NCI-H345 (cell line): ENCODE measurements around the gene NR2E1.

ENCODE experiments used
- DNase-seq: peaks from one replicate; lab custom pipeline; 2025; lab: John Stamatoyannopoulos, UW

NR2E1 gene

GRCh38 chr6:108171291-108171917 is 5.6 kb downstream of the NR2E1 start:
- DNase-seq, result no peak

- DNase-seq, result no peak
These were observed 6.2 kb downstream of the NR2E1 start for GRCh38 chr6:108171918-108172516.

- DNase-seq, result no peak
These were observed 8.8 kb downstream of the NR2E1 start for GRCh38 chr6:108174371-108175175.

GRCh38 chr6:108175176-108175591 is 9.4 kb downstream of the NR2E1 start:
- DNase-seq, result no peak

GRCh38 chr6:108175592-108176279 is 9.9 kb downstream of the NR2E1 start:
- no peak for DNase-seq

- no peak for DNase-seq
These were observed 10.7 kb downstream of the NR2E1 start for GRCh38 chr6:108176281-108177089.

- DNase-seq, result no peak
These were observed 13.9 kb downstream of the NR2E1 start for GRCh38 chr6:108179741-108180140.

GRCh38 chr6:108180266-108180665 is 14.4 kb downstream of the NR2E1 start:
- DNase-seq, result no peak

- no peak for DNase-seq
These were observed 15.0 kb downstream of the NR2E1 start for GRCh38 chr6:108180776-108181175.

GRCh38 chr6:108186226-108186625 is 20.4 kb downstream of the NR2E1 start:
- DNase-seq, result no peak

- DNase-seq, result no peak
These were observed 21.7 kb downstream of the NR2E1 start for GRCh38 chr6:108187519-108187918.

GRCh38 chr6:108193131-108193530 is 27.3 kb downstream of the NR2E1 start:
- no peak for DNase-seq

GRCh38 chr6:108193835-108194234 is 28.0 kb downstream of the NR2E1 start:
- DNase-seq, result no peak

GRCh38 chr6:108194503-108194902 is 28.7 kb downstream of the NR2E1 start:
- DNase-seq, result no peak

- DNase-seq, result no peak
These were observed 29.4 kb downstream of the NR2E1 start for GRCh38 chr6:108195209-108195608.

GRCh38 chr6:108198761-108199498 is 33.1 kb downstream of the NR2E1 start:
- DNase-seq, result no peak

- DNase-seq, result no peak
These were observed 34.4 kb downstream of the NR2E1 start for GRCh38 chr6:108200186-108200585.

GRCh38 chr6:108200631-108201030 is 34.8 kb downstream of the NR2E1 start:
- DNase-seq, result no peak

- DNase-seq, result no peak
These were observed 37.6 kb downstream of the NR2E1 start for GRCh38 chr6:108203189-108204112.

- DNase-seq, result no peak
These were observed 41.2 kb downstream of the NR2E1 start for GRCh38 chr6:108207013-108207412.
